Mucosa of descending colon (tissue), 3 donors: ENCODE measurements around the gene ZNF385B. TPM values are rescaled to one million over a fixed set of nuclear protein-coding genes. Genes with fewer than 3 reads are reported as not detected.

ENCODE experiments used
- ATAC-seq: fragments of 200-7000 bp; cut with Tn5 transposase; one replicate; pipeline ENCODE4 v1.9.1; 2020; ENCODE audit warnings: mild to moderate bottlenecking, moderate library complexity
- DNase-seq, 3 donors: peaks; one replicate each; pipeline ENCODE4 v3.0.0-alpha.2; 2020
- H3K36me3 ChIP-seq: fragments of 200-600 bp; one replicate; pipeline ENCODE4 v1.8.0; 2021; ENCODE audit warnings: low read depth, mild to moderate bottlenecking
- H3K4me1 ChIP-seq: fragments of 200-600 bp; one replicate; pipeline ENCODE4 v1.8.0; 2021; ENCODE audit warnings: low read depth, mild to moderate bottlenecking
- H3K4me3 ChIP-seq: fragments of 200-600 bp; one replicate; pipeline ENCODE4 v1.8.0; 2021; ENCODE audit warnings: mild to moderate bottlenecking
- H3K9me3 ChIP-seq: fragments of 200-600 bp; one replicate; pipeline ENCODE4 v1.8.0; 2021; ENCODE audit warnings: mild to moderate bottlenecking
- intact Hi-C, 2 donors: fragments of 100-400 bp; cut with DNase I in 1 of 2; cut with micrococcal nuclease in 1 of 2; formaldehyde crosslinking; loops; one replicate each; pipeline versions ENCODE4 v1.11.0 to v1.11.1; 2022; cut with DNase I, micrococcal nuclease
- total RNA-seq, 3 donors: library from RNA; stranded (reverse); fragmentation: NEBNext Ultra II Directional in 2 of 3; extraction: Animal tissue kit (Norgen Biotek cat#: 25700) in 2 of 3; gene quantifications; one replicate each; pipeline versions ENCODE4 v1.2.1 to v1.2.4, GENCODE V29; 2021 to 2023
- TF ChIP-seq, protein P1 (sequence below): fragments of 200-600 bp; IDR thresholded peaks from one replicate; pipeline ENCODE4 v1.8.0; 2022; ENCODE audit warnings: antibody characterized with exemption, mild to moderate bottlenecking
- donor health status: DM: no; HTN: no; CAD: no; lungs with moderate emphysema.
- donor health status: DM: no; HTN: no; CAD: no.
- donor health status: DM: no; HTN: yes; CAD: no.

Gene ZNF385B
- total RNA-seq, 3 donors from 2014 or later, result 1.2 to 2.2 (median 1.6) TPM

DNA sequence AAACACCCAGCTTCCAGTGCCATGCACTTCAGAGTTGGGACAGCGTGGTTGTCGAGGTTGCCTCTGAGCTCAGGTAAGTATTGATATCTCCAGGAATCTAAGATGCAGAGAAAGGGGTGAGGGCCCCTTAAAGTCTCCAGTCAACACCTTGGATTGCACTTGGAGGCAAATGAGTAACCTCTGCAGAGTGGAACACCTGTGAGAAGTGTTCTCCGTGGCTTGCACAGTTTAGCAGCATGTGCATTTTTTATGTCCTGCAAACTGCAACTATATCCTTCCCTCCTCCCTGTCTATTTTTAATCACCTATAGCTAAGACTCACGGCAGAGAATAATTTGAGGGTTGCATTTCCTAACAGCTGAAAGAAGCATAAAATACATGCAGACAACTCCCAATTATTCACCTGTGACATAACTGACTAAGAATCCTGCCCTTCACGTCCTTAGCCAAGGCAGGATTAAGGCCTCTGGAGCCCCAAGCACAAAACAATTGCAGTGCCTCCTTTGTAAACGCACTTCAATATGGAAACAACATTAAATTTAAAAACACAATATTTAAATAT lies 1.6 kb upstream of the ZNF385B start:
- DNase-seq (no peak), ATAC-seq (no peak)
- TF ChIP-seq, protein P1, sequence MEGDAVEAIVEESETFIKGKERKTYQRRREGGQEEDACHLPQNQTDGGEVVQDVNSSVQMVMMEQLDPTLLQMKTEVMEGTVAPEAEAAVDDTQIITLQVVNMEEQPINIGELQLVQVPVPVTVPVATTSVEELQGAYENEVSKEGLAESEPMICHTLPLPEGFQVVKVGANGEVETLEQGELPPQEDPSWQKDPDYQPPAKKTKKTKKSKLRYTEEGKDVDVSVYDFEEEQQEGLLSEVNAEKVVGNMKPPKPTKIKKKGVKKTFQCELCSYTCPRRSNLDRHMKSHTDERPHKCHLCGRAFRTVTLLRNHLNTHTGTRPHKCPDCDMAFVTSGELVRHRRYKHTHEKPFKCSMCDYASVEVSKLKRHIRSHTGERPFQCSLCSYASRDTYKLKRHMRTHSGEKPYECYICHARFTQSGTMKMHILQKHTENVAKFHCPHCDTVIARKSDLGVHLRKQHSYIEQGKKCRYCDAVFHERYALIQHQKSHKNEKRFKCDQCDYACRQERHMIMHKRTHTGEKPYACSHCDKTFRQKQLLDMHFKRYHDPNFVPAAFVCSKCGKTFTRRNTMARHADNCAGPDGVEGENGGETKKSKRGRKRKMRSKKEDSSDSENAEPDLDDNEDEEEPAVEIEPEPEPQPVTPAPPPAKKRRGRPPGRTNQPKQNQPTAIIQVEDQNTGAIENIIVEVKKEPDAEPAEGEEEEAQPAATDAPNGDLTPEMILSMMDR, result no peak
- H3K4me1 ChIP-seq, result peaks cover 3% of the 10 kb centered on the region
- no peaks in the 10 kb centered on the region for H3K9me3 ChIP-seq
- no peak overlapping the region for H3K4me3 ChIP-seq
- intact Hi-C loops, result no loop called here
- no peaks in the 10 kb centered on the region for H3K36me3 ChIP-seq

DNA sequence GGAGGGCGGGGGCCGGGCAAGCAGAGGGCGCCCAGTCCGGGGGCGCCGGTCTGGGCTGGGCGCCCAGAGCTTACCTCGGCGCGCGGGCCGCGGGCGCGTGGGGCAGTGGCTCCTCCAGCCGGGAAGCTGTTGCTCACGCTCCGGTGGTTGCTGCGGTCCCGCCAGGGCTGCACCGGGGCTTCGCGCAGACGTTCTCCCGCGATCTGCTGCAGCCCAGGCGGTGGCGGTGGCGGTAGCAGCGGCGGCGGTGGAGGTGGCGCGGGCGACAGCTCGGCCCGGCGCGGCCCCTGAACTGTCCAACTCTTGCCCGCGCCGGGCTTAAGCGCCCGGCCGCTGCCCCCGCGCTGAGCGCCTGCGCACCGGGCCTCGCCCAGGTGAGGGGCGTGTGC lies 391 bp downstream of the ZNF385B start:
- ATAC-seq (peak; percentile 65), DNase-seq (peak in 1 of 3 donors; percentile 36)
- Histone ChIP-seq H3K4me3 (no peak overlapping the region), H3K4me1 (peaks cover 3% of the 10 kb centered on the region), H3K9me3 (no peaks in the 10 kb centered on the region), H3K36me3 (no peaks in the 10 kb centered on the region)
- intact Hi-C loops, result no loop called here
- TF ChIP-seq, protein P1, result no peak

DNA sequence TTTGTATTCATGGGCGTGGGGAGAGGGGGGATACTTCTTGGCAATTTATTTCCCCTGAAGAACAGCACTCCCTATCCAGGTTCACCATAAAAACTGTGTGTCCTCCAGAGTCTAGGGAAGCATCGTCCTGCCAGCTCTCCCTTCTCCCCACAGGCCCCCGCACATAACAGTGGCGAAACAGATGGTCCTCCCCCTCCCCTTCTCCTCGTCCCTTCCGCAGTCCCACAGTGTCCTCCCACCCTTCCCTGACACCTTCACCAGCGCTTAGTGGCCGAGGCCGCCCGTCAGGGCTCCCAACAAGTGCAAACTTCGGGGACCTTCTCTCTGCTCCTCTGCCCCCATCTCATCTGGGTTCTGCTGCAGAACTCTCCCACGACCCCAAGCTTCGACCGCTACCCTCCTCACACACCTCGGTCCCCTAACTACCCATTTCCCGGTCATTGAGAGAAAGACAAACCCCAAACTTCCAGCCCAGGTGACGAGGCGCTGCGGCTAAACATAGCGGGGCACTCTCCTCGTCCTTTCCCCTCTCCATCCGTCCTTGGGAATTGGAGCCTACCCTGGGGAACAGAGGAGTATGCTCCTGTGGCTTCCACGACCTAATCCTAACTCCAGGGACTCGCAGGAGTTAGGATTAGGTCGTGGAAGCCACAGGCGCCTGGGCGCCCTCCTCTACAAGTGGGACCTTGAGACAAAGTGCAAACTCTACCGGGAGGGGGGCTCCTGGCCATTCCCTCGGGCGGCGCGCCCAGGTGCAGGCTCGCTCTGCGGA lies 971 bp downstream of the ZNF385B start:
- DNase-seq, result no peak
- Histone ChIP-seq H3K4me3 (no peak overlapping the region), H3K4me1 (peaks cover 3% of the 10 kb centered on the region), H3K9me3 (no peaks in the 10 kb centered on the region), H3K36me3 (no peaks in the 10 kb centered on the region)
- intact Hi-C loops, result no loop called here
- no peak for ATAC-seq
- TF ChIP-seq, protein P1, result no peak

DNA sequence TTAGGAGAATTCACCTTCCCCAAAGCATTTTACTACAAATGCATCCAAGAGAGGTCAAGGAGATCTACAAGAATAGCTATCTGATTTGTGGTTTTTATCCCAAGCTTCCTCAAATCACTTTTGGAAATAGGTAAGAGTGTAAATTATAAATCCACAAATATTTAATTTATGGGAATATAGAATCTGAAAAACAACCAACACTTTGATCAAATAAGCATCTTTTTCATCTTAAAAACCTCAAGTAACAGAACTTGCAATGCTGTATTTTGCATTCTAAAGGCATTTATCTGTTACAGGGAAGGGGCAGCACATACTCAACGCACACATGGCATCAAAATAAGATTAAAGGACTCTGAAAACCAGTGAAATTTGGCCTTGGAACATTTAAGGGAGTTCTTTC lies 1.9 kb downstream of the ZNF385B start:
- no peaks in the 10 kb centered on the region for H3K9me3 ChIP-seq
- DNase-seq (no peak), ATAC-seq (no peak)
- no peak overlapping the region for H3K4me3 ChIP-seq
- intact Hi-C loops, result no loop called here
- H3K36me3 ChIP-seq, result no peaks in the 10 kb centered on the region
- TF ChIP-seq, protein P1, result no peak
- H3K4me1 ChIP-seq, result peaks cover 3% of the 10 kb centered on the region

DNA sequence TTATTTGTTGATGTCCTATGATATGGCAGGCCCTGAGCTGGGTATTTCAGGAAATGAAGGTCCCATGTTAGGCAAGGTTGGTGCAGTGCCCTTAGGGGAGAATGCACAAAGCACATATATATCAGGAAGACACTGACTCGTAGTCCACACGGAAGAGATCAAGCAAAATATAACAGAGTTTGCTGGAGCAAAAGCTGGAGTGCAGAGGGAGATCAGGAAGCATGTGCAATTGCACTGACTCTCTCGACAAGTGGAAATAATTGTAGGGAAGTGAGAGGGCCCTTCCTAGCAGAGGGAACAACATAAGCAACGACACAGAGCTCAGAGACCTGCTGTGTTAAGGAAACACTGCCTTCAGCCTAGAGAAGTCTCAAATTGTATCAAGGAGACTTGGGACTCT lies 4.2 kb downstream of the ZNF385B start:
- no peak for ATAC-seq
- no peaks in the 10 kb centered on the region for H3K36me3 ChIP-seq
- TF ChIP-seq, protein P1, result no peak
- H3K4me3 ChIP-seq, result no peak overlapping the region
- DNase-seq, result no peak
- H3K4me1 ChIP-seq, result peaks cover 3% of the 10 kb centered on the region
- intact Hi-C loops, result no loop called here
- no peaks in the 10 kb centered on the region for H3K9me3 ChIP-seq
